HL-60 (cell line): ENCODE data around the gene VPS51.

ENCODE experiments used
- DNase-seq, 2 experiments: peaks; one replicate each; pipeline ENCODE4 v3.0.0-alpha.2; 2010 to 2020; ENCODE audit warnings: low read depth in 1 of 2, low spot score in 1 of 2
- H3K27ac ChIP-seq: fragments of 250-450 bp; sonication (Bioruptor Pico); replicated peaks from 2 replicates; pipeline ENCODE4 v1.5.1; 2020; ENCODE audit warnings: mild to moderate bottlenecking, moderate library complexity
- H3K27me3 ChIP-seq: fragments of 250-450 bp; sonication (Bioruptor Pico); 2 replicates; pipeline ENCODE4 v1.5.1; 2021; ENCODE audit warnings: mild to moderate bottlenecking, moderate library complexity; ENCODE audit not compliant: insufficient read depth, poor library complexity, severe bottlenecking
- H3K4me3 ChIP-seq: replicated peaks from 2 replicates; pipeline ENCODE4 v1.5.1; 2011; ENCODE audit warnings: mild to moderate bottlenecking, control low read depth, low read length; ENCODE audit not compliant: insufficient read depth
- GABPA ChIP-seq: IDR thresholded peaks from 2 replicates; pipeline ENCODE4 v1.6.1; 2012; ENCODE audit warnings: low read depth
- POLR2AphosphoS5 ChIP-seq: IDR thresholded peaks from 2 replicates; pipeline ENCODE4 v1.6.1; 2012; ENCODE audit warnings: low read depth
- SPI1 ChIP-seq: IDR thresholded peaks from 2 replicates; pipeline ENCODE4 v1.6.1; 2012; ENCODE audit warnings: low read depth, mild to moderate bottlenecking, borderline replicate concordance
- TF ChIP-seq, protein P1 (sequence below): IDR thresholded peaks from one replicate; pipeline ENCODE4 v1.5.1; 2011; ENCODE audit warnings: low read length, control low read depth, inconsistent platforms; ENCODE audit not compliant: insufficient read depth
- TF ChIP-seq, protein P2 (sequence below): IDR thresholded peaks from 2 replicates; pipeline ENCODE4 v1.6.1; 2012; ENCODE audit warnings: low read depth; ENCODE audit not compliant: insufficient replicate concordance

Gene VPS51

DNA sequence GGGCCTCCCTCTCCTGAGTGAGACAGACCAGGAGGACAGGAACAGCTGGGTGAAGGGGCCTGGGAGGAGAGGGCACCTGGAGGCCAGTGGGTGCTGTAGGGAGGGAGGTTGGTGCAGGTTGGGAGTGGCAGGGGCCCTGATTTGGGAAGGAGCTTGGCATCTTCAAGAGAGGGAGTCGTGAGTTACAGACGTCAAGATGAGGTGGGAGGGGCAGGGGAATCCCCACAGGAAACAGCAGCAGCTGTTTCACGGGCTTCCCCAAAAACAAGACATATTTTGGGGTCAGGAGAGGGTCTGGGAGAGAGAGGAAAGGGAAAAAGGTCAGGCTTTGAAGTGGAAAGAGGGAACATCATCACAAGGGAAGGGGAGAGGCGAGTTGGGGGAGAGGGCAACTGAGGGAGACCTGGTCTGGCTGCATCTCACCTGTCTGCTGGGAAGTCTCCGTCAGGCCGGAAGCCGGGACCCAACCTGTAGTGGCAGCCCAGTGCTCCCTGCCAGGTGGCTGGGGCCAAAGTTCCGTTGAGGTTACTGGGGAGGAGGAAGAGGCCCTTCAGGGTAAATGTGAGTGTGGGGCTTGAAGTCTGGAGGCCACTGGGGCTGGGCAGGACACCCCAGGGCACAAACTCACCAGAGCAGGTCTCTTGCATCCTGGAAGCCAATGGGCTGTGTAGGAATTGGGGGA, 42.0 kb upstream of the VPS51 start:
- no peak overlapping the region for H3K27ac ChIP-seq

DNA sequence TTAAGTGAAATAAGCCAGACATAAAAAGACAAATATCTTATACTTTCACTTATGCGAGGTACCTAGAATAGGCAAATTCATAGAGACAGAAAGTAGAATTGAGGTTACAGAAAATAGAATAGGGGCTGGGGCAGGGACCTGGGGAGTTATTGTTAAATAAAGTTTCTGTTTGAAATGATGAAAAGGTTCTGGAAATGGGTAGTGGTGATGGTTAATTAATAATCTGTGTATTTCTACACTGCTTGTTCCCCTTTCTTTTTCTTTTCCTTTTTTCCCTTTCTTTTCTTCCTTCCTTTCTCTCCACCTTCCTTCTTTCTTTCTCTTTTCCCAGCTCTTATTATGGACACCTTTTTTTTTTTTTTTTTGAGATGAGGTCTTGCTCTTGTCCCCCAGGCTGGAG, 40.5 kb upstream of the VPS51 start:
- Histone ChIP-seq H3K27me3 (no peaks in the 10 kb centered on the region), H3K4me3 (no peak overlapping the region), H3K27ac (no peak overlapping the region)
- TF ChIP-seq POLR2AphosphoS5, result no peak
- TF ChIP-seq GABPA, result no peak
- TF ChIP-seq SPI1, result no peak
- TF ChIP-seq, protein P1, sequence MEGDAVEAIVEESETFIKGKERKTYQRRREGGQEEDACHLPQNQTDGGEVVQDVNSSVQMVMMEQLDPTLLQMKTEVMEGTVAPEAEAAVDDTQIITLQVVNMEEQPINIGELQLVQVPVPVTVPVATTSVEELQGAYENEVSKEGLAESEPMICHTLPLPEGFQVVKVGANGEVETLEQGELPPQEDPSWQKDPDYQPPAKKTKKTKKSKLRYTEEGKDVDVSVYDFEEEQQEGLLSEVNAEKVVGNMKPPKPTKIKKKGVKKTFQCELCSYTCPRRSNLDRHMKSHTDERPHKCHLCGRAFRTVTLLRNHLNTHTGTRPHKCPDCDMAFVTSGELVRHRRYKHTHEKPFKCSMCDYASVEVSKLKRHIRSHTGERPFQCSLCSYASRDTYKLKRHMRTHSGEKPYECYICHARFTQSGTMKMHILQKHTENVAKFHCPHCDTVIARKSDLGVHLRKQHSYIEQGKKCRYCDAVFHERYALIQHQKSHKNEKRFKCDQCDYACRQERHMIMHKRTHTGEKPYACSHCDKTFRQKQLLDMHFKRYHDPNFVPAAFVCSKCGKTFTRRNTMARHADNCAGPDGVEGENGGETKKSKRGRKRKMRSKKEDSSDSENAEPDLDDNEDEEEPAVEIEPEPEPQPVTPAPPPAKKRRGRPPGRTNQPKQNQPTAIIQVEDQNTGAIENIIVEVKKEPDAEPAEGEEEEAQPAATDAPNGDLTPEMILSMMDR, result no peak
- TF ChIP-seq, protein P2, sequence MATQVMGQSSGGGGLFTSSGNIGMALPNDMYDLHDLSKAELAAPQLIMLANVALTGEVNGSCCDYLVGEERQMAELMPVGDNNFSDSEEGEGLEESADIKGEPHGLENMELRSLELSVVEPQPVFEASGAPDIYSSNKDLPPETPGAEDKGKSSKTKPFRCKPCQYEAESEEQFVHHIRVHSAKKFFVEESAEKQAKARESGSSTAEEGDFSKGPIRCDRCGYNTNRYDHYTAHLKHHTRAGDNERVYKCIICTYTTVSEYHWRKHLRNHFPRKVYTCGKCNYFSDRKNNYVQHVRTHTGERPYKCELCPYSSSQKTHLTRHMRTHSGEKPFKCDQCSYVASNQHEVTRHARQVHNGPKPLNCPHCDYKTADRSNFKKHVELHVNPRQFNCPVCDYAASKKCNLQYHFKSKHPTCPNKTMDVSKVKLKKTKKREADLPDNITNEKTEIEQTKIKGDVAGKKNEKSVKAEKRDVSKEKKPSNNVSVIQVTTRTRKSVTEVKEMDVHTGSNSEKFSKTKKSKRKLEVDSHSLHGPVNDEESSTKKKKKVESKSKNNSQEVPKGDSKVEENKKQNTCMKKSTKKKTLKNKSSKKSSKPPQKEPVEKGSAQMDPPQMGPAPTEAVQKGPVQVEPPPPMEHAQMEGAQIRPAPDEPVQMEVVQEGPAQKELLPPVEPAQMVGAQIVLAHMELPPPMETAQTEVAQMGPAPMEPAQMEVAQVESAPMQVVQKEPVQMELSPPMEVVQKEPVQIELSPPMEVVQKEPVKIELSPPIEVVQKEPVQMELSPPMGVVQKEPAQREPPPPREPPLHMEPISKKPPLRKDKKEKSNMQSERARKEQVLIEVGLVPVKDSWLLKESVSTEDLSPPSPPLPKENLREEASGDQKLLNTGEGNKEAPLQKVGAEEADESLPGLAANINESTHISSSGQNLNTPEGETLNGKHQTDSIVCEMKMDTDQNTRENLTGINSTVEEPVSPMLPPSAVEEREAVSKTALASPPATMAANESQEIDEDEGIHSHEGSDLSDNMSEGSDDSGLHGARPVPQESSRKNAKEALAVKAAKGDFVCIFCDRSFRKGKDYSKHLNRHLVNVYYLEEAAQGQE, result no peak
- no peak for DNase-seq

More for the DNA sequence above, 42.0 kb upstream of the VPS51 start:
- Histone ChIP-seq H3K27me3 (no peaks in the 10 kb centered on the region), H3K4me3 (no peak overlapping the region)
- no peak for TF ChIP-seq GABPA
- TF ChIP-seq, protein P2, result no peak
- DNase-seq, result no peak

DNA sequence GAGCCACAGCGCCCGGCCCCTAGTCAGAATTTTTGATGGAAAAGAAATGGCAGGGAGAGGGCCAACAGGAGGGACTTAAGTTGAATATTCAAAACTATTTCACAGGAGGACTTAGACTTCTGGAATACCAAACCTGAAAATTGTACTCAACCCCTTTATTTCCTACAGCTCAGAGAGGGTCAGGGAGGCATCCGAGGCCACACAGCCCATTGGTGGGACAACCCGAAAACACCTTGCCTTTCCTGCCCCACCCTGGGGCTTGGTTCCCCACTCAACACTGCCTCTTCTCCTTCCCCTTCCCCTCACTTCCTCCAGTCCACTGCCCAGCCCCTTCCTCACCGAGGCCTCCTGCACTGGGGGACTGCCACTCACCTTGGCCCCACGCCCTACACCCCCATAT, 39.0 kb upstream of the VPS51 start:
- no peak for DNase-seq
- Histone ChIP-seq H3K4me3 (no peak overlapping the region), H3K27ac (no peak overlapping the region), H3K27me3 (no peaks in the 10 kb centered on the region)
- TF ChIP-seq POLR2AphosphoS5, result no peak
- TF ChIP-seq, protein P2, result no peak
- no peak for TF ChIP-seq SPI1
- no peak for TF ChIP-seq GABPA
- TF ChIP-seq, protein P1, result no peak
